H1 (cell line): ENCODE results near the gene RIC8A. TPM values are rescaled to one million over a fixed set of nuclear protein-coding genes. Genes with fewer than 3 reads are reported as not detected.
"Not testable (repeated sequence)": the region's sequence is repeated elsewhere in the genome, so short reads cannot be mapped to it uniquely, and the experiment has no call there.

ENCODE experiments used
- CTCF ChIA-PET: fragments of 300-600 bp; sonication (Branson Sonifier 250); formaldehyde crosslinking; loops from one replicate; lab custom pipeline; 2021; ENCODE audit not compliant: partially characterized antibody; lab: Charles Lee
- POLR2A ChIA-PET: fragments of 300-600 bp; sonication (Branson Sonifier 250); formaldehyde crosslinking; loops from one replicate; lab custom pipeline; 2021; ENCODE audit warnings: inconsistent platforms; ENCODE audit not compliant: partially characterized antibody; lab: Charles Lee
- DNase-seq, 2 experiments: peaks; one replicate each; pipeline versions ENCODE4 v3.0.0 to v3.0.0-alpha.2; 2010 to 2022; ENCODE audit warnings: low spot score in 2 of 2, low read depth in 1 of 2, mixed read lengths in 1 of 2
- FAIRE-seq: peaks from 2 replicates; lab custom pipeline; 2011; peaks lifted over from hg19 to GRCh38; lab: Jason Lieb, UNC
- H2AFZ ChIP-seq: 2 replicates; pipeline ENCODE4 v1.8.1; 2012; ENCODE audit warnings: low read length, inconsistent platforms
- H2AK5ac ChIP-seq: 2 replicates; pipeline ENCODE4 v1.6.1; 2013; ENCODE audit warnings: low read depth, low read length
- H2BK120ac ChIP-seq: replicated peaks from 2 replicates; pipeline ENCODE3; 2013; ENCODE audit warnings: low read depth, low read length, inconsistent platforms
- H2BK12ac ChIP-seq: 2 replicates; pipeline ENCODE4 v1.6.1; 2013; ENCODE audit warnings: low read depth, low read length
- H2BK15ac ChIP-seq: 2 replicates; pipeline ENCODE4 v1.6.1; 2013; ENCODE audit warnings: low read length
- H2BK20ac ChIP-seq: 2 replicates; pipeline ENCODE4 v1.6.1; 2013; ENCODE audit warnings: low read length
- H2BK5ac ChIP-seq: 2 replicates; pipeline ENCODE4 v1.6.1; 2013; ENCODE audit warnings: low read depth, low read length
- H3K14ac ChIP-seq: 2 replicates; pipeline ENCODE4 v1.6.1; 2013; ENCODE audit warnings: inconsistent platforms; ENCODE audit not compliant: insufficient read length
- H3K18ac ChIP-seq: 2 replicates; pipeline ENCODE4 v1.6.1; 2013; ENCODE audit warnings: low read length; ENCODE audit errors: extremely low read depth
- H3K23ac ChIP-seq: 2 replicates; pipeline ENCODE4 v1.6.1; 2013; ENCODE audit warnings: inconsistent platforms; ENCODE audit not compliant: insufficient read length
- H3K23me2 ChIP-seq: 2 replicates; pipeline ENCODE4 v1.6.1; 2013; ENCODE audit warnings: low read depth, low read length
- H3K27ac ChIP-seq: 2 replicates; pipeline ENCODE4 v1.6.1; 2011; ENCODE audit warnings: low read depth, low read length, inconsistent platforms
- H3K27me3 ChIP-seq, 4 experiments: replicated peaks in 1 of 4; 1 replicate in 1 of 4; 2 replicates in 3 of 4; pipeline versions ENCODE4 v1.6.1 to v1.8.1; 2011 to 2013; ENCODE audit warnings: low read length in 3 of 4, mild to moderate bottlenecking in 3 of 4, inconsistent platforms in 2 of 4, mixed read lengths in 2 of 4, moderate library complexity in 1 of 4; ENCODE audit not compliant: control insufficient read depth in 3 of 4, insufficient read depth in 3 of 4; ENCODE audit errors: extremely low read depth in 1 of 4
- H3K36me3 ChIP-seq, 4 experiments: 2 replicates each; pipeline versions ENCODE4 v1.6.1 to v1.8.1; 2011 to 2013; ENCODE audit warnings: mild to moderate bottlenecking in 4 of 4, low read length in 3 of 4, moderate library complexity in 2 of 4, control low read depth in 1 of 4, inconsistent platforms in 1 of 4; ENCODE audit not compliant: insufficient read depth in 4 of 4, control insufficient read depth in 2 of 4
- H3K4ac ChIP-seq: replicated peaks from 2 replicates; pipeline ENCODE3; 2013; ENCODE audit warnings: low read length, low read depth, mixed read lengths, inconsistent platforms; ENCODE audit not compliant: insufficient read length
- H3K4me1 ChIP-seq, 4 experiments: replicated peaks in 1 of 4; 1 replicate in 1 of 4; 2 replicates in 3 of 4; pipeline versions ENCODE4 v1.6.1 to v1.8.1; 2011 to 2013; ENCODE audit warnings: low read length in 3 of 4, inconsistent platforms in 2 of 4, mixed read lengths in 1 of 4; ENCODE audit not compliant: insufficient read depth in 4 of 4, control insufficient read depth in 3 of 4
- H3K4me2 ChIP-seq, 2 experiments: 2 replicates each; pipeline versions ENCODE4 v1.6.1 to v1.8.1; 2011 to 2013; ENCODE audit warnings: low read depth in 2 of 2, low read length in 2 of 2, control low read depth in 1 of 2, inconsistent platforms in 1 of 2, mild to moderate bottlenecking in 1 of 2; ENCODE audit not compliant: insufficient read depth in 1 of 2
- H3K4me3 ChIP-seq, 4 experiments: fragments of 200-600, 300-600 bp in 1 of 4; sonication (generic), shearing (Covaris generic), sonication (Bioruptor Twin) in 1 of 4; 2 replicates each; pipeline versions ENCODE4 v1.5.1 to v1.8.1; 2011 to 2016; ENCODE audit warnings: low read length in 4 of 4, low read depth in 3 of 4, control low read depth in 2 of 4, inconsistent platforms in 2 of 4, mild to moderate bottlenecking in 2 of 4, mixed read lengths in 1 of 4, moderate library complexity in 1 of 4; ENCODE audit not compliant: insufficient read depth in 2 of 4; ENCODE audit errors: extremely low read depth in 1 of 4
- H3K56ac ChIP-seq: replicated peaks from 2 replicates; pipeline ENCODE3; 2013; ENCODE audit warnings: low read depth, mild to moderate bottlenecking, mixed read lengths, low read length, inconsistent platforms; ENCODE audit not compliant: insufficient read length
- H3K79me1 ChIP-seq: 2 replicates; pipeline ENCODE4 v1.6.1; 2013; ENCODE audit warnings: low read depth, low read length, control low read depth
- H3K79me2 ChIP-seq, 2 experiments: 2 replicates each; pipeline versions ENCODE4 v1.6.1 to v1.8.1; 2012 to 2013; ENCODE audit warnings: low read length in 2 of 2, mild to moderate bottlenecking in 2 of 2, inconsistent platforms in 1 of 2; ENCODE audit not compliant: insufficient read depth in 2 of 2, control insufficient read depth in 1 of 2
- H3K9ac ChIP-seq, 4 experiments: replicated peaks in 1 of 4; 1 replicate in 1 of 4; 2 replicates in 3 of 4; pipeline versions ENCODE4 v1.6.1 to v1.8.1; 2011 to 2013; ENCODE audit warnings: low read depth in 3 of 4, low read length in 3 of 4, control low read depth in 2 of 4, mild to moderate bottlenecking in 2 of 4, moderate library complexity in 2 of 4, inconsistent platforms in 1 of 4; ENCODE audit errors: extremely low read depth in 1 of 4
- H3K9me3 ChIP-seq, 2 experiments: 2 replicates each; pipeline versions ENCODE4 v1.6.1 to v1.8.1; 2012 to 2013; ENCODE audit warnings: mild to moderate bottlenecking in 2 of 2, moderate library complexity in 2 of 2, control low read depth in 1 of 2, inconsistent platforms in 1 of 2, low read depth in 1 of 2, low read length in 1 of 2, mixed read lengths in 1 of 2; ENCODE audit not compliant: insufficient read depth in 2 of 2
- H4K20me1 ChIP-seq, 2 experiments: replicated peaks in 1 of 2; 2 replicates each; pipeline versions ENCODE3 to v1.8.1; 2011 to 2013; ENCODE audit warnings: inconsistent platforms in 2 of 2, low read length in 2 of 2, mild to moderate bottlenecking in 1 of 2; ENCODE audit not compliant: insufficient read depth in 2 of 2, control insufficient read depth in 1 of 2
- H4K5ac ChIP-seq: 2 replicates; pipeline ENCODE4 v1.6.1; 2013; ENCODE audit warnings: low read length, low read depth, mixed read lengths, inconsistent platforms; ENCODE audit not compliant: insufficient read length
- H4K8ac ChIP-seq: 2 replicates; pipeline ENCODE4 v1.8.0; 2013; ENCODE audit warnings: mild to moderate bottlenecking, moderate library complexity, low read length, inconsistent platforms; ENCODE audit not compliant: insufficient read depth; ENCODE audit errors: extremely low read depth
- H4K91ac ChIP-seq: replicated peaks from 2 replicates; pipeline ENCODE3; 2013; ENCODE audit warnings: low read length, mixed read lengths, inconsistent platforms; ENCODE audit not compliant: insufficient read length
- RAD21 ChIP-seq, 2 experiments: IDR thresholded peaks in 1 of 2; conservative IDR thresholded peaks in 1 of 2; 2 replicates each; pipeline ENCODE4 v1.6.1; 2011; ENCODE audit warnings: low read depth in 2 of 2, low read length in 2 of 2, improper control_type of control experiment in 1 of 2, inconsistent platforms in 1 of 2, mild to moderate bottlenecking in 1 of 2, moderate library complexity in 1 of 2
- WGBS, 2 experiments: shearing (Covaris generic) in 1 of 2; methylation state at CpG; one replicate each; pipeline versions ENCODE4 v1.1.6 to v1.1.7; 2013 to 2015; ENCODE audit warnings: low lambda C conversion rate in 2 of 2, mixed read lengths in 2 of 2, inconsistent platforms in 1 of 2, low coverage in 1 of 2, missing lambda C conversion rate in 1 of 2; ENCODE audit not compliant: insufficient replicate concordance in 2 of 2, insufficient coverage in 1 of 2, insufficient read length in 1 of 2; ENCODE audit errors: extremely low coverage in 1 of 2, missing lambda C conversion rate in 1 of 2; 5-methylcytosine and 5-hydroxymethylcytosine counted together
- polyA plus RNA-seq, 7 experiments: library from polyadenylated mRNA; depleted of rRNA in 3 of 7; stranded (reverse) in 5 of 7; unstranded in 2 of 7; fragments of >200 nt in 5 of 7; fragments of 200-250 nt in 2 of 7; gene quantifications; 1 replicate in 5 of 7; 2 replicates in 1 of 7; 4 replicates in 1 of 7; pipeline versions ENCODE4 v1.2.1 to v1.2.3, GENCODE V29; 2011 to 2013; ENCODE audit warnings: missing spikeins in 2 of 7, mixed read lengths in 2 of 7
- total RNA-seq: library from RNA; stranded (reverse); fragmentation: NEBNext Ultra II Directional; extraction: Animal tissue kit (Norgen Biotek cat#: 25700); gene quantifications from 2 replicates; pipeline ENCODE4 v1.2.1, GENCODE V29; 2021
- TF ChIP-seq, protein P1 (sequence below), 3 experiments: IDR thresholded peaks; 1 replicate in 2 of 3; 2 replicates in 1 of 3; pipeline versions ENCODE4 v1.5.1 to v1.6.1; 2011; ENCODE audit warnings: low read length in 3 of 3, mild to moderate bottlenecking in 3 of 3, inconsistent platforms in 2 of 3, low read depth in 1 of 3, moderate library complexity in 1 of 3; ENCODE audit not compliant: insufficient read depth in 1 of 3; ENCODE audit errors: control extremely low read depth in 1 of 3

RIC8A gene
- total and polyA plus RNA-seq, 2 of the 8 experiments (the other 6 are each of a cell fraction or from before 2014, with no cell fraction given): 67.0 to 105 TPM

- CTCF ChIA-PET: interaction anchor here (1.2 kb wide), 1 partner anchor 11 kb away, joined by 3 read pairs; no protein-coding TSS in a partner anchor
- peaks cover 9 to 15% of the 10 kb centered on the region in 2 experiments for H3K9me3 ChIP-seq
- H3K56ac ChIP-seq, POLR2A ChIA-PET, H3K14ac ChIP-seq, H4K20me1 ChIP-seq, H3K18ac ChIP-seq, H3K4me3 ChIP-seq, H3K23me2 ChIP-seq, H2BK5ac ChIP-seq, H3K4me1 ChIP-seq, H3K9ac ChIP-seq, H2BK20ac ChIP-seq, H2BK15ac ChIP-seq, H3K27me3 ChIP-seq, H3K36me3 ChIP-seq, H2AK5ac ChIP-seq, H4K5ac ChIP-seq, H2BK120ac ChIP-seq, H3K79me1 ChIP-seq, H3K4ac ChIP-seq: not testable (repeated sequence)
- FAIRE-seq: peak; percentile 48
- TF ChIP-seq RAD21 (IDR thresholded peaks at IDR 0.05 in 1 of 2, conservative IDR thresholded peaks at IDR 0.05 in 1 of 2; ENCODE audit: low read depth in 2 of 2, low read length in 2 of 2): 0 out of 4 replicates have a peak, but pooled peaks have one; percentile 4 to 6
- TF ChIP-seq, protein P1, sequence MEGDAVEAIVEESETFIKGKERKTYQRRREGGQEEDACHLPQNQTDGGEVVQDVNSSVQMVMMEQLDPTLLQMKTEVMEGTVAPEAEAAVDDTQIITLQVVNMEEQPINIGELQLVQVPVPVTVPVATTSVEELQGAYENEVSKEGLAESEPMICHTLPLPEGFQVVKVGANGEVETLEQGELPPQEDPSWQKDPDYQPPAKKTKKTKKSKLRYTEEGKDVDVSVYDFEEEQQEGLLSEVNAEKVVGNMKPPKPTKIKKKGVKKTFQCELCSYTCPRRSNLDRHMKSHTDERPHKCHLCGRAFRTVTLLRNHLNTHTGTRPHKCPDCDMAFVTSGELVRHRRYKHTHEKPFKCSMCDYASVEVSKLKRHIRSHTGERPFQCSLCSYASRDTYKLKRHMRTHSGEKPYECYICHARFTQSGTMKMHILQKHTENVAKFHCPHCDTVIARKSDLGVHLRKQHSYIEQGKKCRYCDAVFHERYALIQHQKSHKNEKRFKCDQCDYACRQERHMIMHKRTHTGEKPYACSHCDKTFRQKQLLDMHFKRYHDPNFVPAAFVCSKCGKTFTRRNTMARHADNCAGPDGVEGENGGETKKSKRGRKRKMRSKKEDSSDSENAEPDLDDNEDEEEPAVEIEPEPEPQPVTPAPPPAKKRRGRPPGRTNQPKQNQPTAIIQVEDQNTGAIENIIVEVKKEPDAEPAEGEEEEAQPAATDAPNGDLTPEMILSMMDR (IDR thresholded peaks at IDR 0.05; ENCODE audit: control extremely low read depth in 1 of 3, insufficient read depth in 1 of 3, low read depth in 1 of 3, low read length in 3 of 3): peak in 2 of 3 experiments; percentile 6 to 19; a peak in 2 of 4 replicates
- TF ChIP-seq, all 59 proteins: peak for 2; not testable (repeated sequence) for 57
- H2AFZ ChIP-seq, H3K79me2 ChIP-seq, H3K4me2 ChIP-seq, H4K8ac ChIP-seq, H3K23ac ChIP-seq, H3K27ac ChIP-seq, H2BK12ac ChIP-seq, H4K91ac ChIP-seq: not testable (repeated sequence)
- WGBS, 2 experiments: 72 to 100% methylated on average over 1 to 4 of the region's 8 CpGs
- peak in 1 of 2 experiments; percentile 59 for DNase-seq
Observed at GRCh38 chr11:191490-192478, 15.7 kb upstream of the RIC8A start.
